GM06990 (cell line): ENCODE results near the gene EIF2AK2.
A peak's percentile ranks its signal among the peaks of the same experiment; 100 is the strongest.

ENCODE experiments used
- DNase-seq: peaks from one replicate; pipeline ENCODE4 v3.0.0-alpha.2; 2011; ENCODE audit not compliant: insufficient read length; ENCODE audit errors: extremely low read depth
- H3K27me3 ChIP-seq: replicated peaks from 2 replicates; pipeline ENCODE4 v1.6.0; 2011; ENCODE audit warnings: low read length; ENCODE audit not compliant: control insufficient read depth, insufficient read depth
- H3K36me3 ChIP-seq: 2 replicates; pipeline ENCODE4 v1.5.1; 2011; ENCODE audit warnings: low read length; ENCODE audit not compliant: control insufficient read depth, insufficient read depth
- H3K4me3 ChIP-seq: replicated peaks from 2 replicates; pipeline ENCODE4 v1.5.1; 2011; ENCODE audit warnings: low read depth, mild to moderate bottlenecking, control low read depth, low read length
- CTCF ChIP-seq: IDR thresholded peaks from 2 replicates; pipeline ENCODE4 v1.5.1; 2011; ENCODE audit warnings: low read length, control low read depth, mild to moderate bottlenecking, inconsistent platforms; ENCODE audit not compliant: insufficient read depth, poor library complexity, severe bottlenecking

Gene EIF2AK2

GRCh38 chr2:37164757-37165156, 8.0 kb upstream of the EIF2AK2 start:
- DNase-seq: no peak
- no peak overlapping the region for H3K4me3 ChIP-seq
- H3K36me3 ChIP-seq: no peaks in the 10 kb centered on the region
- TF ChIP-seq CTCF: no peak
- no peaks in the 10 kb centered on the region for H3K27me3 ChIP-seq

- peak; percentile 36 for DNase-seq
- no peak for TF ChIP-seq CTCF
- H3K27me3 ChIP-seq: no peaks in the 10 kb centered on the region
These were observed 516 bp downstream of the EIF2AK2 start for GRCh38 chr2:37156071-37156856.

GRCh38 chr2:37154785-37155184, 2.0 kb downstream of the EIF2AK2 start:
- no peak for TF ChIP-seq CTCF
- Histone ChIP-seq H3K27me3 (no peaks in the 10 kb centered on the region), H3K36me3 (no peaks in the 10 kb centered on the region; the same call in 1 of the 2 replicates), H3K4me3 (peak overlapping the region; percentile 87)
- DNase-seq: no peak

More at GRCh38 chr2:37156071-37156856, 516 bp downstream of the EIF2AK2 start:
- no peaks in the 10 kb centered on the region; the same call in 1 of the 2 replicates for H3K36me3 ChIP-seq
- peak overlapping the region; percentile 87 for H3K4me3 ChIP-seq

GRCh38 chr2:37153224-37153623, 3.6 kb downstream of the EIF2AK2 start:
- DNase-seq: no peak
- no peak for TF ChIP-seq CTCF
- H3K4me3 ChIP-seq: no peak overlapping the region
- H3K36me3 ChIP-seq: peaks cover 4% of the 10 kb centered on the region
- no peaks in the 10 kb centered on the region for H3K27me3 ChIP-seq

DNA sequence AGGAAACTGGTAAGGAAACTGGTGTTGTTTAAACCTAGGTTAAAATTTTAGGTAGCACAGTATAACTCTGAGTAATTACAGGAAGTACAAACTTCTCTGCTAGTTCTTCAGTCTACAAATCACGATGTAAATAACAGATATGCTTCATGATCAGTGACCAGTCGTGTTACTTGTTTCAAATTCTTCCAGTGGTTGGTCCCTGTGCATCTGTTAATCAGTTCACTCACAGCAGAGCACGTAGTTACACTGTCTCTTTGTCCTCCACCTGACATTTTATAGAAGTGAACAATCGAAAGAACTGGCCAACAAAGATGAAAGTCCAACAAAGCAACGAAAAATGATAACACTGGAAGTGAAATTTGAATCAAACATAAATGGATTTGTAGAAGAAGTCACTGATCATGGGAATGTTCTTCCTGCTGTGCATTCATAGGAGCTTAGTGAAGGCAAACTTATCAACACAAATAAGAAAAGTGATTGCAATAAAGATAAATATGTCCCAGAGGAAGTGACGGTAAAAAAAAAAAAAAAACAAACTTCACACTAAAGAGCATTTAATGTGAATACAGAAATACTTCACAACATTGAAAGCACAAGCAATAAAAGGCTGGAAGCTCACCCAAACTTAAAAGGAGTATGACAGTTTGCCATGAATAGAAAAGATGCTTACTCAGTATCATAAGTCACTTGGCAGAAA, 7.0 kb downstream of the EIF2AK2 start:
- DNase-seq: no peak
- Histone ChIP-seq H3K4me3 (no peak overlapping the region), H3K27me3 (no peaks in the 10 kb centered on the region), H3K36me3 (peaks cover 15% of the 10 kb centered on the region)
- no peak for TF ChIP-seq CTCF
